Renal cortical epithelial cell (primary cell): Measurements from ENCODE around the gene RADIL. TPM values are rescaled to one million over a fixed set of nuclear protein-coding genes. Genes with fewer than 3 reads are reported as not detected.

ENCODE experiments used
- DNase-seq: peaks from one replicate; pipeline ENCODE4 v3.0.0-alpha.2; 2011; ENCODE audit warnings: low read depth
- total RNA-seq: library from RNA; depleted of rRNA; stranded (reverse); fragments of >200 nt; gene quantifications from 2 replicates; pipeline ENCODE4 v1.2.3, GENCODE V29; 2014

Gene RADIL
- total RNA-seq, 1 donor from 2014 or later = not detected

GRCh38 chr7:4792537-4793126 is 90.9 kb downstream of the RADIL start:
- DNase-seq = no peak

- no peak for DNase-seq
Measured at GRCh38 chr7:4791738-4792536, 91.6 kb downstream of the RADIL start.

- no peak for DNase-seq
Measured at GRCh38 chr7:4791101-4791737, 92.3 kb downstream of the RADIL start.

- DNase-seq = no peak
Measured at GRCh38 chr7:4790516-4790991, 93.0 kb downstream of the RADIL start.

GRCh38 chr7:4790078-4790465 is 93.4 kb downstream of the RADIL start:
- no peak for DNase-seq

GRCh38 chr7:4789194-4790077 is 94.1 kb downstream of the RADIL start:
- no peak for DNase-seq

DNA sequence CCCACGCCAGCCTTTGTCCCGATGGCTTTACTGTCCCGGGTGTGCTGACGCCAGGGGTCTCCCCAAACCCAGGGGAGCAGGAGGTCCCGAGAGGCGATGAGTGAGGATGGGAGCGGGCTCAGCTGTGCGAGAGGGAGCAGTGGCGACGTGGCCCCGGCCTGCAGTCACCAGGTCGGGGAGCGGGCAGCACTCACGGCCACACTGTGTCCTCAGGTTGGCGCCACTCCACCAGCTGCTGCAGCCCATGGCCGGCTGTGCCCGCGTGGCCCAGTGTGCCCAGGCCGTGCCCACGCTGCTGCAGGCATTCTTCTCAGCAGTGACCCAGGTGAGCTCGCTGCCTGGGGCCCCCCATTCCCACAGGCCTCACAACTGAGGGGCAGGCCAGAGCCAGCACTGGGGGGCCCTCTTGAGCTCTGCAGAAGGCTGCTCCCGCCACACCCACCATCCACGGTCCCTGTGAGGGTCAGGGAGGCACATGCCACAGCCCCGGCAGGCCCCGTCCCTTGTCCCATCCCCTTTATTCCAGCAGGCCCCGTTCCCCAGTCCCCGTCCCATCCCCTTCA is 94.8 kb downstream of the RADIL start:
- no peak for DNase-seq

GRCh38 chr7:4787947-4788626 is 95.4 kb downstream of the RADIL start:
- no peak for DNase-seq

- no peak for DNase-seq
Measured at GRCh38 chr7:4787541-4787940, 96.0 kb downstream of the RADIL start.

DNA sequence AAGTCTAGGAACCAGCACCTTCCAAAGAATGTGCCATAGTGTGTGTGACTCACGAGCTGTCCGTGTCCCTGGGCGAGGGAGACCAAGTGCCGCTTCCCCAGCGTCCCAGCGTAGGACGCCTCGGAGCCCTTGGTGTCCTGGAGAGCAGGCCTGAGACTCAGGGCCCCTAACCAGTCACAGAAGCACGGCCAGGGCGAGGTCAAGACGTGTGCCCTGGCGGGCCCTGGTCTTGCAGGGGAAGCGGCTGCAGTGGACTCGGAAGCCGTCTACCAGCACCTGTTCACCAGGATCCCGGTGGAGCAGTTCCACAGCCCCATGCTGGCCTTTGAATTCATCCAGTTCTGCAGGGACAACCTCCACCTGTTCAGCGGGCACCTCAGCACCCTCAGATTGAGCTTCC is 97.5 kb downstream of the RADIL start:
- DNase-seq = no peak

GRCh38 chr7:4785371-4785770 is 98.1 kb downstream of the RADIL start:
- no peak for DNase-seq

- DNase-seq = no peak
Measured at GRCh38 chr7:4784799-4785198, 98.7 kb downstream of the RADIL start.

DNA sequence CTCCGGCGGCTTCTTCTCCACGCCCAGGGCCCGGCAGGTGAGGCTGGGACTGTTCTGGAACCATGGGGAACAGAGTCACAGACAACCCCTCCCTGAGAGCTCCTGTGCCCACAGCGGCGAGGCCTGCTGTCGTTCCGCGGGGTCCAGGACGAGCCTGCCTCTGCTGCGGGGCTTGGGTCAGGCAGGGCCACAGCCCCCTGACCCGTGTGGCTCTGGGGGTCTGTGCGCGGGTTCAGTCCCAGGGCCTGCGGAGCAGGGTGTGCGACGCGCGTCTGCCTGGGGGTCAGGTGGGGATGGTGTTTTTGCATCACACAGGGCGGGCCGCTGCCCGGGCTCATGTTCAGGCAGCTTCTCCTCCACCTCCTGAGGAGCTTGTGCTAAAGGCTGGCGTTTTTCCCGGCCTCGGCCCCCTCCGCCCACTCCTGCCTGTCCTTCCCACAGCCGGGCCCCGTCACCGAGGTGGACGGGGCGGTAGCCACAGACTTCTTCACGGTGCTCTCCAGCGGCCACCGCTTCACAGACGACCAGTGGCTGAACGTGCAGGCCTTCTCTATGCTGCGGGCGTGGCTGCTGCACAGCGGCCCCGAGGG is 99.7 kb downstream of the RADIL start:
- no peak for DNase-seq

GRCh38 chr7:4783292-4783652 is 100.2 kb downstream of the RADIL start:
- DNase-seq = no peak

- no peak for DNase-seq
Measured at GRCh38 chr7:4782333-4783291, 100.9 kb downstream of the RADIL start.

DNA sequence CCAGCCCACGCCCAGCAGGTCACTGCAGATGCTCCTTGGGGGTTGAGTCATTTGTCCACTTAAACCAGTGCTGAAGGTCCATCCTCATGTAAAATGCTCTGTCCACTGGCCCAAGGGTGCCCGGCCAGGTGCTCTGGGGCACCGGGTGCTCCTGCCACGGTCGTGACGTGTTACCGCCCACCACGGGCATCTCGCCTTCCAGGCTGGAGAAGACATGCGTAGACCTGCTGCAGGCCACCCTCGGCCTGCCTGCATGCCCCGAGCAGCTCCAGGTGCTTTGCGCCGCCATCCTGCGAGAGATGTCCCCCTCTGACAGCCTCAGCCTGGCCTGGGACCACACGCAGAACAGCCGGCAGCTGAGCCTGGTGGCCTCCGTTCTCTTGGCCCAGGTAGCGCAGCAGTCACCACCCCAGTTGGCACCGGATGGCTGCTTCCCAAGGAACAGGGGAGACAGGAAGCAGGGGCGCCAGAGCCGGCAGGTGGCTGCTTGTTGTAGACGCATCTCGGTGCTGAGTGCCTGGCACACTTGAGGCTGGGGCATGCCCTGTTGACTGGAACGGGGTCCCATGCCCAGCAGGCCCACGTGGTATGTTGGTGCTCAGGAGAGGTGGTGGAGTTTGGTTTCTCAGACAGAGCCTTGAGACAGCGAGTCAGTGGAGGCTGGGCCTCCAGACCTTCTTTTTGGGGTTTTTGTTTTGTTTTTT is 102.0 kb downstream of the RADIL start:
- no peak for DNase-seq

DNA sequence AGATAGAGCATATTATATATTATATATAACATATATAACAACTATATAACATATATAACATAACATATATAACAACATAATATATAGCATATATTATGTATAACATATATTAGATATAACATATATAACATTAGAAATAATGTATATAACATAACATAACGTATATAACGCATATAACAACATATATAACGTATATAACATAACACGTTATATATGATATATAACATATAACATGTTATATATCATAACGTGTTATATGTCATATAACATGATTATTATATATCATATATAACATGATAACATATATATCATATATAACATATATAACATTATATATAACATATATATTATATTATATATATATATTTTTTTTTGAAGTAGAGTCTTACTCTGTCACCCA is 104.4 kb downstream of the RADIL start:
- no peak for DNase-seq

- peak; percentile 45 for DNase-seq
Measured at GRCh38 chr7:4775848-4776623, 107.5 kb downstream of the RADIL start.
